Measurements from ENCODE around the gene ZIC5. TPM values are rescaled to one million over a fixed set of nuclear protein-coding genes. Genes with fewer than 3 reads are reported as not detected.

Gene ZIC5
- total and polyA plus RNA-seq, 2 of the 13 experiments (the other 11 are each of a cell fraction or from before 2014, with no cell fraction given), result 0.02 to 0.07 TPM

DNA sequence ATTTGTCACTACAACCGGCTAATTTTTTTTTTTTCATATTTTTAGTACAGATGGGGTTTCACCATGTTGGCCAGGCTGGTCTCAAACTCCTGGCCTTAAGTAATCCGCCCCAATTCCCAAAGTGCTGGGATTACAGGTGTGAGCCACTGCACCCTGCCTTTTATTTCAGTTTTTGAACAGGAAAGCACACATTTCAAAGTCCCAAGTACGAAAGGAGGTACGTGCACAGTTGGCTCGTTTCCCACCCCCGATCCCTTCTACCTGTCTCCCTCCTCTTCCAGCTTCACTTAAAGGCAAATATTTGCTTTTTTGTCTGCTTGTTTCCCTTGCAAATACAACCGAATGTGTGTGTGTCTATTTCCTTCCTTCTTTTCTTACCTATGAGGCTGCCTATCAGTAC lies 30.5 kb downstream of the ZIC5 start (continued):
- TF ChIP-seq SAP130 (CRISPR knock-in tag; IDR thresholded peaks at IDR 0.05; ENCODE audit: low read depth), result peak; percentile 70
- TF ChIP-seq, protein P1, sequence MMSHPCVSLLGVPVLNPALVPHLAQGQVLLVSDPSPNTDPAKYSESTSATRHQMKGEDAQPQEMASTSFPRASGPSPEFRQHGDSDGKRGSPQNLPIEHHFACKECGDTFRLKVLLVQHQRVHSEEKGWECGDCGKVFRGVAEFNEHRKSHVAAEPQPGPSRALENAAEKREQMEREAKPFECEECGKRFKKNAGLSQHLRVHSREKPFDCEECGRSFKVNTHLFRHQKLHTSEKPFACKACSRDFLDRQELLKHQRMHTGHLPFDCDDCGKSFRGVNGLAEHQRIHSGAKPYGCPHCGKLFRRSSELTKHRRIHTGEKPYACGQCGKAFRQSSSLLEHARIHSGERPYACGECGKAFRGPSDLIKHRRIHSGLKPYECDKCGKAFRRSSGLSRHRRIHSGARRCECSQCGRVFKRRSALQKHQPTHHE (CRISPR knock-in tag; IDR thresholded peaks at IDR 0.05; ENCODE audit: borderline replicate concordance), result no peak
- no peak for TF ChIP-seq TBX3 (IDR thresholded peaks at IDR 0.05; ENCODE audit: borderline replicate concordance)
- TF ChIP-seq ZNF44 (CRISPR knock-in tag; IDR thresholded peaks at IDR 0.05), result no peak
- TF ChIP-seq, protein P2, sequence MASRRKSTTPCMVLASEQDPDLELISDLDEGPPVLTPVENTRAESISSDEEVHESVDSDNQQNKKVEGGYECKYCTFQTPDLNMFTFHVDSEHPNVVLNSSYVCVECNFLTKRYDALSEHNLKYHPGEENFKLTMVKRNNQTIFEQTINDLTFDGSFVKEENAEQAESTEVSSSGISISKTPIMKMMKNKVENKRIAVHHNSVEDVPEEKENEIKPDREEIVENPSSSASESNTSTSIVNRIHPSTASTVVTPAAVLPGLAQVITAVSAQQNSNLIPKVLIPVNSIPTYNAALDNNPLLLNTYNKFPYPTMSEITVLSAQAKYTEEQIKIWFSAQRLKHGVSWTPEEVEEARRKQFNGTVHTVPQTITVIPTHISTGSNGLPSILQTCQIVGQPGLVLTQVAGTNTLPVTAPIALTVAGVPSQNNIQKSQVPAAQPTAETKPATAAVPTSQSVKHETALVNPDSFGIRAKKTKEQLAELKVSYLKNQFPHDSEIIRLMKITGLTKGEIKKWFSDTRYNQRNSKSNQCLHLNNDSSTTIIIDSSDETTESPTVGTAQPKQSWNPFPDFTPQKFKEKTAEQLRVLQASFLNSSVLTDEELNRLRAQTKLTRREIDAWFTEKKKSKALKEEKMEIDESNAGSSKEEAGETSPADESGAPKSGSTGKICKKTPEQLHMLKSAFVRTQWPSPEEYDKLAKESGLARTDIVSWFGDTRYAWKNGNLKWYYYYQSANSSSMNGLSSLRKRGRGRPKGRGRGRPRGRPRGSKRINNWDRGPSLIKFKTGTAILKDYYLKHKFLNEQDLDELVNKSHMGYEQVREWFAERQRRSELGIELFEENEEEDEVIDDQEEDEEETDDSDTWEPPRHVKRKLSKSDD (CRISPR knock-in tag; IDR thresholded peaks at IDR 0.05; ENCODE audit: low read depth), result no peak
- no peak for TF ChIP-seq ZFP41 (CRISPR knock-in tag; IDR thresholded peaks at IDR 0.05; ENCODE audit: borderline replicate concordance)
- TF ChIP-seq, protein P3, sequence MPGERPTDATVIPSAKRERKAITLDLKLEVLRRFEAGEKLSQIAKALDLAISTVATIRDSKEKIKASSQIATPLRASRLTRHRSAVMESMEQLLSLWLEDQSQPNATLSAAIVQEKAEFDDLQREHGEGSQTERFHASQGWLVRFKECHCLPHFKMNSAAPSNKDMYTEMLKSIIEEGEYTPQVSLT (CRISPR knock-in tag; IDR thresholded peaks at IDR 0.05; ENCODE audit: borderline replicate concordance, low read depth), result no peak
- no peak for TF ChIP-seq ZNF20 (CRISPR knock-in tag; IDR thresholded peaks at IDR 0.05)
- no peak for TF ChIP-seq HOXA7 (CRISPR knock-in tag; IDR thresholded peaks at IDR 0.05)
- TF ChIP-seq, protein P4, sequence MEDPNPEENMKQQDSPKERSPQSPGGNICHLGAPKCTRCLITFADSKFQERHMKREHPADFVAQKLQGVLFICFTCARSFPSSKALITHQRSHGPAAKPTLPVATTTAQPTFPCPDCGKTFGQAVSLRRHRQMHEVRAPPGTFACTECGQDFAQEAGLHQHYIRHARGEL (CRISPR knock-in tag; IDR thresholded peaks at IDR 0.05), result no peak
- TF ChIP-seq MEF2D (CRISPR knock-in tag; IDR thresholded peaks at IDR 0.05), result peak; percentile 67; the same call in 1 of the 2 replicates
- TF ChIP-seq KLF12 (CRISPR knock-in tag; IDR thresholded peaks at IDR 0.05; ENCODE audit: borderline replicate concordance), result no peak
- TF ChIP-seq RAD21 (CRISPR knock-in tag; IDR thresholded peaks at IDR 0.05), result no peak
- no peak for TF ChIP-seq GZF1 (CRISPR knock-in tag; IDR thresholded peaks at IDR 0.05)
- no peak for TF ChIP-seq HMGA1 (CRISPR knock-in tag; conservative IDR thresholded peaks at IDR 0.05)
- TF ChIP-seq, protein P5, sequence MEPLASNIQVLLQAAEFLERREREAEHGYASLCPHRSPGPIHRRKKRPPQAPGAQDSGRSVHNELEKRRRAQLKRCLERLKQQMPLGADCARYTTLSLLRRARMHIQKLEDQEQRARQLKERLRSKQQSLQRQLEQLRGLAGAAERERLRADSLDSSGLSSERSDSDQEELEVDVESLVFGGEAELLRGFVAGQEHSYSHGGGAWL (CRISPR knock-in tag; IDR thresholded peaks at IDR 0.05), result no peak
- no peak for TF ChIP-seq ZNF577 (CRISPR knock-in tag; IDR thresholded peaks at IDR 0.05; ENCODE audit: borderline replicate concordance, low read depth)
- TF ChIP-seq, protein P6, sequence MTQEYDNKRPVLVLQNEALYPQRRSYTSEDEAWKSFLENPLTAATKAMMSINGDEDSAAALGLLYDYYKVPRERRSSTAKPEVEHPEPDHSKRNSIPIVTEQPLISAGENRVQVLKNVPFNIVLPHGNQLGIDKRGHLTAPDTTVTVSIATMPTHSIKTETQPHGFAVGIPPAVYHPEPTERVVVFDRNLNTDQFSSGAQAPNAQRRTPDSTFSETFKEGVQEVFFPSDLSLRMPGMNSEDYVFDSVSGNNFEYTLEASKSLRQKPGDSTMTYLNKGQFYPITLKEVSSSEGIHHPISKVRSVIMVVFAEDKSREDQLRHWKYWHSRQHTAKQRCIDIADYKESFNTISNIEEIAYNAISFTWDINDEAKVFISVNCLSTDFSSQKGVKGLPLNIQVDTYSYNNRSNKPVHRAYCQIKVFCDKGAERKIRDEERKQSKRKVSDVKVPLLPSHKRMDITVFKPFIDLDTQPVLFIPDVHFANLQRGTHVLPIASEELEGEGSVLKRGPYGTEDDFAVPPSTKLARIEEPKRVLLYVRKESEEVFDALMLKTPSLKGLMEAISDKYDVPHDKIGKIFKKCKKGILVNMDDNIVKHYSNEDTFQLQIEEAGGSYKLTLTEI (CRISPR knock-in tag; conservative IDR thresholded peaks at IDR 0.05), result no peak
- no peak for TF ChIP-seq HOXA9 (CRISPR knock-in tag; IDR thresholded peaks at IDR 0.05; ENCODE audit: borderline replicate concordance)
- TF ChIP-seq, protein P7, sequence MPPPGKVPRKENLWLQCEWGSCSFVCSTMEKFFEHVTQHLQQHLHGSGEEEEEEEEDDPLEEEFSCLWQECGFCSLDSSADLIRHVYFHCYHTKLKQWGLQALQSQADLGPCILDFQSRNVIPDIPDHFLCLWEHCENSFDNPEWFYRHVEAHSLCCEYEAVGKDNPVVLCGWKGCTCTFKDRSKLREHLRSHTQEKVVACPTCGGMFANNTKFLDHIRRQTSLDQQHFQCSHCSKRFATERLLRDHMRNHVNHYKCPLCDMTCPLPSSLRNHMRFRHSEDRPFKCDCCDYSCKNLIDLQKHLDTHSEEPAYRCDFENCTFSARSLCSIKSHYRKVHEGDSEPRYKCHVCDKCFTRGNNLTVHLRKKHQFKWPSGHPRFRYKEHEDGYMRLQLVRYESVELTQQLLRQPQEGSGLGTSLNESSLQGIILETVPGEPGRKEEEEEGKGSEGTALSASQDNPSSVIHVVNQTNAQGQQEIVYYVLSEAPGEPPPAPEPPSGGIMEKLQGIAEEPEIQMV (CRISPR knock-in tag; IDR thresholded peaks at IDR 0.05; ENCODE audit: low read depth), result no peak
- TF ChIP-seq YEATS4 (CRISPR knock-in tag; IDR thresholded peaks at IDR 0.05; ENCODE audit: borderline replicate concordance), result peak; percentile 20; the same call in 1 of the 2 replicates
- no peak for TF ChIP-seq HIVEP1 (CRISPR knock-in tag; IDR thresholded peaks at IDR 0.05)
